D721Med (cell line): Measurements from ENCODE around the gene RALGAPA2.

Experiments
- DNase-seq: peaks from one replicate; pipeline ENCODE4 v3.0.0; 2011; ENCODE audit warnings: low spot score; ENCODE audit not compliant: insufficient read length
- FAIRE-seq: peaks from 2 replicates; lab custom pipeline; 2011; peaks lifted over from hg19 to GRCh38; lab: Jason Lieb, UNC
- CTCF ChIP-seq: IDR thresholded peaks from 2 replicates; pipeline ENCODE4 v1.5.1; 2012; ENCODE audit warnings: mild to moderate bottlenecking, control low read depth; ENCODE audit not compliant: insufficient read depth; ENCODE audit errors: missing control alignments

Gene RALGAPA2

GRCh38 chr20:20594171-20594530, 118.3 kb downstream of the RALGAPA2 start:
- peak; percentile 55 for TF ChIP-seq CTCF
- FAIRE-seq, result no peak
- DNase-seq, result no peak

- no peak for FAIRE-seq
- TF ChIP-seq CTCF, result peak; percentile 40
- no peak for DNase-seq
These were observed 118.8 kb downstream of the RALGAPA2 start for GRCh38 chr20:20593447-20594170.

GRCh38 chr20:20585146-20585545, 127.3 kb downstream of the RALGAPA2 start:
- FAIRE-seq (no peak), DNase-seq (no peak)
- no peak for TF ChIP-seq CTCF

- FAIRE-seq (no peak), DNase-seq (no peak)
- TF ChIP-seq CTCF, result no peak
These were observed 129.7 kb downstream of the RALGAPA2 start for GRCh38 chr20:20582734-20583133.

- no peak for TF ChIP-seq CTCF
- DNase-seq (no peak), FAIRE-seq (no peak)
These were observed 132.3 kb downstream of the RALGAPA2 start for GRCh38 chr20:20580139-20580538.

GRCh38 chr20:20578838-20579237, 133.6 kb downstream of the RALGAPA2 start:
- FAIRE-seq, result no peak
- TF ChIP-seq CTCF, result no peak
- DNase-seq, result no peak

- no peak for DNase-seq
- no peak for TF ChIP-seq CTCF
- FAIRE-seq, result no peak
These were observed 138.6 kb downstream of the RALGAPA2 start for GRCh38 chr20:20573797-20574196.
